ENCODE data around the gene RFLNA. TPM values are rescaled to one million over a fixed set of nuclear protein-coding genes. Genes with fewer than 3 reads are reported as not detected.

Gene RFLNA, protein sequence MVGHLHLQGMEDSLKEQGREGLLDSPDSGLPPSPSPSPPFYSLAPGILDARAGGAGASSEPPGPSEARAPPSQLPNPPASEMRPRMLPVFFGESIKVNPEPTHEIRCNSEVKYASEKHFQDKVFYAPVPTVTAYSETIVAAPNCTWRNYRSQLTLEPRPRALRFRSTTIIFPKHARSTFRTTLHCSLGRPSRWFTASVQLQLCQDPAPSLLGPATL
- not detected for total RNA-seq

DNA sequence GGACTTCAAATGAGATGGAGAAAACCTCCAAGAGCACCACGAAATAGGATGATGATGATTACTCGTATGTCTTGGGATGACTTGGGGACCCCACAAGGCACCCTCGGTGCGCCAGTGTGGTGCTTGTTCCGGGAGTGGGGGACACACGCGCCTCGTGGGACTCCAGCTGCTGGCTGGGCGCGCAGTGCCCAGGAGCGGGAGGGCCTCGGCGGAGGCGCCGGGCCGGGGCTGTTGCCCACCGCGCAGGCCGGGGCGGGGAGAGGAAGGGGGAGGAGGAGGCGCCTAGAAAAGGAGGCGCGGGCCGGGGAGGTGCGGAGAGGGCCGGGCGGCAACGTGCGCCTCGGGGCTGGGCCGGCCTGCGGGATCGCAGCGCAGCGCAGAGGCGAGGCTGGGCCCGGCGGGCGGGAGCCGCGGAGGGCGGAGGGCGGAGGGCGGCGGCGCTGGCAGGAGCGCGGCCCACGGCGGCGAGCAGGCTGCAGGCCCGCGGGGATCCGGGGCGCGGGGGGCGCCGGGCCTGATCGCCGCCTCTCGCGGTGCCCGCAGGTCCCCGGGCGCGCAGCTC is at the start of gene RFLNA:
Gene RFLNA, plus strand, starts transcription at position 314 of the 562 bp plus-strand sequence. CDS start 337 bp downstream, outside the sequence.
- no peaks in the 10 kb centered on the region for H3K4me1 Mint-ChIP-seq
- DNase-seq: no peak
- no peaks in the 10 kb centered on the region for H3K9me3 Mint-ChIP-seq
- no peak within 1 kb of the TSS for H3K27ac Mint-ChIP-seq
- peaks cover 34% of the 10 kb centered on the region for H3K27me3 Mint-ChIP-seq
- ChIA-PET POLR2A (no interaction called here), CTCF (no interaction called here)
- no peak within 1 kb of the TSS for H3K4me3 Mint-ChIP-seq
- no peaks in the 10 kb centered on the region for H3K36me3 Mint-ChIP-seq (ENCODE audit: low read depth)

DNA sequence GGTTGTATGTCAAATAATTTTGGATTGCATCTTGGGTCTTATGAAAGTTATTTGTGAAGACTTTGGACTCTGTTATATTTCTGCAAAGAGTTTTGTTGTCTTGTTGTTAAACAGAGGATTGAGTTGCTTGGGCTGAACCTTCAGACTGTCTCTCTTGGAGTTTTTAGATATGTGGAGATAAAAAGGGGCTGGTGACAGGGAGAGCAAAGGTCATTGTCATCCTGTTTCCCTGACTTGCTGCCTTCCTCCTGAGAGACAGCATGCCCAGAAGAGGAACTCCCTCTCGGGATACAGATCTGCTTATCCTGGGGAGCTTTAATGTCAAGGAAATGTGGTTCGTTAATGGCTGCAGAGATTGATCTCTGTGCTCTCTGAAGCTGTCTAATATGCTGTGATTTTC is 47.6 kb upstream of the RFLNA start:
- no peaks in the 10 kb centered on the region for H3K9me3 Mint-ChIP-seq
- DNase-seq: no peak
- no peak overlapping the region for H3K4me3 Mint-ChIP-seq
- H3K4me1 Mint-ChIP-seq: no peaks in the 10 kb centered on the region
- no peaks in the 10 kb centered on the region for H3K36me3 Mint-ChIP-seq (ENCODE audit: low read depth)
- no peak overlapping the region for H3K27ac Mint-ChIP-seq
- peaks cover 4% of the 10 kb centered on the region for H3K27me3 Mint-ChIP-seq
- ChIA-PET POLR2A (no interaction called here), CTCF (no interaction called here)

DNA sequence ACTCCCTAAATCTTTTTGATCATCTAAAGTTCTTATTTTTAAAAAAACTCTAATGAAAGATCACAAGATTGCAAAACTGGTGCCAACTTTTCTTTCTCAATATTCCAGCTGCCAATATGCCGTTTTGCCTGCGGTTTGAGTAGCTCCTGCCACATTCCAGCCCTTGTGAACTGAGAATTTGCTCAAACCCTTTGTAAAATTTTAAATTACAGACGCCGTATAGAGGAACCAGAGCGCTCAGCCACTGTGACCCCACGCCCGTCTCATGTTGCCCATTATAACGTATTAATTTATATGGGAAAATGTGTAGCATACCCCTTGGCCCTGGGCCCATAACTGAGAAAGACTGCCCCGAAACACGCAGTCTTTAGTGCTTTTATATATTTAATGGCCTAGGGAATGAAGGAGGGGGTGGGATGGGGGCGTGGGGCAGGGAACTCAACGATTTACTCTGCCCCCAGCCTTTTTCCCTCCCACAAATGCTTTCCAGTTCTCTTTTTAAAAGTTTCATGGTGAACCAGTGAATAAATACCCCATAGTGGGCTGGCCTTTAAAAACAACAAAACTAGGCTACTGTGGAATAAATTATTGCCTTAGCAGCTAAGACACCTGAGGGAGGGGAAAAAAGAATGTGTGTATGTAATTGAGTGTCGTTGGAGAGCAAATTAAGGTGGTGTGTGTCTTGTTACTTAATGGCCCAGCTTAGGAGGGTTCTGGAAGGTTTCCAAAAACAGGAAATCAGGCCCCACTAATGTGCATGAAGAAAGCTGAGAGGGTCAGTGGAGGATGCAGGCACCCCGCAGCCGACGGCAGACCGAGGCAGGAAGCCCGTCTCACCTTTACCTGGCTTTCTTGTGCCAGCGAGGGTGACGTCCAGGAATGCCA is 45.7 kb upstream of the RFLNA start:
- Mint-ChIP-seq H3K4me3 (no peak overlapping the region), H3K27me3 (peaks cover 4% of the 10 kb centered on the region), H3K4me1 (no peaks in the 10 kb centered on the region), H3K27ac (no peak overlapping the region), H3K9me3 (no peaks in the 10 kb centered on the region), H3K36me3 (ENCODE audit: low read depth) (no peaks in the 10 kb centered on the region)
- DNase-seq: no peak
- ChIA-PET CTCF (interaction anchor here (0.9 kb wide), 1 partner anchor 26 kb away, joined by 3 read pairs; no protein-coding TSS in a partner anchor), POLR2A (no interaction called here)

DNA sequence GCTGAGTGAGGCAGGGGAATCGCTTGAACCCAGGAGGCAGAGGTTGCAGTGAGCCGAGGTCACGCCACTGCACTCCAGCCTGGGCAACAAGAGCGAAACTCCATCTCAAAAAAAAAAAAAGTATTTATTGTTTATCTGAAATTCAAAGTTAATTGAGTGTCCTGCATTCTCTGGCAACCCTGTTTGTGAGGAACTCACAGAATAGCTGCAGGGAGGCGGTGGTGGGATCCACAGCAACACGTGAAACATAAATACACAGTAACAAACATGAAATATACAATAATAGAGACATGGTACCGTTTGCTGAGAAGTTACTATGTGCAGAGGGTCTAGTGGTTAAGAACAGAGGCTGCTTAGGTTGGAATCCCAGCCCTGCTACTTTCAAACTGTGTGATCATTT is 43.7 kb upstream of the RFLNA start:
- Mint-ChIP-seq H3K4me3 (no peak overlapping the region), H3K36me3 (ENCODE audit: low read depth) (no peaks in the 10 kb centered on the region), H3K27ac (no peak overlapping the region)

DNA sequence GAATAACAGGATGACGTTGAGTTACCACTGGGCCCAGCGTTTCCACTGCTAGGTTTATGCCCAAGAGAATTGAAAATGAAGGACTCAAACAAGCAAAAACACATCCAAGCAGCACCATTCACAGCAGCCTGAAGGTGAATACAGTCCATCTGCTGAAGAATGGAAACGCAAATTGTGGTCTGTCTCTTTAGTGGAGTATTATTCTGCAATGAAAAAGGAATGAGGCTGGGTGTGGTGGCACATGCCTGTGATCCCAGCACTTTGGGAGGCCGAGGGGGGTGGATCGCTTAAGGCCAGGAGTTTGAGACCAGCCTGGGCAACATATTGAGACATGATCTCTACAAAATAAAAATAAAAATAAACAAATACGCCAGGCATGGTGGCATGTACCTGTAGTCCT is 41.9 kb upstream of the RFLNA start:
- peaks cover 5% of the 10 kb centered on the region for H3K27me3 Mint-ChIP-seq
- ChIA-PET POLR2A (no interaction called here), CTCF (no interaction called here)
- no peaks in the 10 kb centered on the region for H3K4me1 Mint-ChIP-seq
- H3K27ac Mint-ChIP-seq: no peak overlapping the region
- H3K9me3 Mint-ChIP-seq: no peaks in the 10 kb centered on the region
- DNase-seq: no peak
- no peaks in the 10 kb centered on the region for H3K36me3 Mint-ChIP-seq (ENCODE audit: low read depth)
- H3K4me3 Mint-ChIP-seq: no peak overlapping the region

More for the DNA sequence above, 43.7 kb upstream of the RFLNA start:
- Mint-ChIP-seq H3K4me1 (no peaks in the 10 kb centered on the region), H3K27me3 (peaks cover 5% of the 10 kb centered on the region), H3K9me3 (no peaks in the 10 kb centered on the region)
- DNase-seq: no peak
- ChIA-PET CTCF (interaction anchor here (0.6 kb wide), 1 partner anchor 138 kb away, joined by 3 read pairs; no protein-coding TSS in a partner anchor), POLR2A (no interaction called here)

DNA sequence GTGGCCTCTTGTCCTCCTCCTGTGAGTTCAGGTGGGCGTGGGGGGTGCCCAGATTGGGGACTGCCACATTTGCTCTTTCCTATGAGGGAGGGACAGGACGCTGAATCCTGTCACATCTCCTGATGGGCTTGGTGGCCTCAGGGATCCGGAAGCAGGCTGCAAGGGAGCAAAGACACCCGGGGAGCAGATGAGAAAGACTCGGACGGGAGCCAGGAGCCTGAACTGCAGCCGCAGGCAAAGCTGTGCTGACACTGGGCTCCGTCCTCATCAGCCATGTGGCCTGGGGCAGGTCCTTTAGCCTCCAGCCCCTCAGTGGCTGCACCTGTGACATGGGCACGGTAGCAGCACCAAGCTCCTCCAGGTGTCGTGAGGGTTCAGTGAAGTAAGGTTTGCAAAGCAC is 40.8 kb upstream of the RFLNA start:
- no peak overlapping the region for H3K27ac Mint-ChIP-seq
- peaks cover 14% of the 10 kb centered on the region for H3K27me3 Mint-ChIP-seq
- H3K4me3 Mint-ChIP-seq: no peak overlapping the region
- H3K9me3 Mint-ChIP-seq: no peaks in the 10 kb centered on the region
- DNase-seq: no peak
- H3K36me3 Mint-ChIP-seq (ENCODE audit: low read depth): no peaks in the 10 kb centered on the region
- ChIA-PET CTCF (no interaction called here), POLR2A (no interaction called here)
- H3K4me1 Mint-ChIP-seq: no peaks in the 10 kb centered on the region

DNA sequence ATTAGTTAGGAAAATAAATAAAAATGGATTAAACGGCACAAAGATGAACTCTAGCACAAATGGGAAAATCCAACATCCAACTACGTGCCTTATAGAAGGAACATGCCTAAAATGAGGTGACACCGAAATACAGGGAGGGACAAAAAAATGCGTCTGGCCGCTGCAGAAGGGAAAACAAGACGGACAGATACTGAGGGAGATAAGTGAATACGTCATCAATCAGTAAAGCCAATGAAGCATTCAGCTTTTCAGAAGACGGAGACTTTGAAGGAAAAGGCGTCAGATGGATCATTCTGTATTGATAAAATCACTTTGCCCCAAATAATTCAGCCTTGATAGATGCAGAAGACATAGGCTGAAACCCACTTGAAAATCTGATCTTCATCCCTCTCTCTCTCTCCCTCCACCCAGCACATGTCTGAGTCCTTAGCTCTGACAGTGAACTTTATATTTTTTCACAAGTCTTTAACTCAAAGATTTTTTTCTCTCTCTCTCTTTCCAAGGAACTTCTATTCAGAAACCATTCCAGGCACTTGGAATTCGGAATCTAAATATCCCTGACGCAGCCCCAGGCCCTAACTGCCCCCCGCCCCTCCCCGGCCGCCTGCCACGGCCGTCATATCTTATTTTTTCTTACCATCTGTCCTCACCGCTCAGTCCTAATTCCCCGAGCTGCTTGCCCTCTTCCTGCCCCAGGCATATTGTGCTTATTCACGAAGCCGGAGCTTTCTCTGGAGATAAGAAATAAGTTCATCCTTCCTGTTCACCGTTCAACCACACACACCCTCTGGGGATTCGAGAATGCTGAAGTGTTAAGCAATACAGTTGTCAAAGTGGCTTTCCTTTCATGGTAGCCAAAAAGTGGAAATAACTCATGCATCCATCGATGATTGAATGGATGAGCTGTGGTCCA is 35.5 kb upstream of the RFLNA start:
- no peaks in the 10 kb centered on the region for H3K36me3 Mint-ChIP-seq (ENCODE audit: low read depth)
- ChIA-PET POLR2A (no interaction called here), CTCF (interaction anchor here (1.3 kb wide), 1 partner anchor 20 kb away, joined by 3 read pairs; no protein-coding TSS in a partner anchor)
- H3K27me3 Mint-ChIP-seq: peaks cover 21% of the 10 kb centered on the region
- H3K27ac Mint-ChIP-seq: no peak overlapping the region
- no peak for DNase-seq
- H3K9me3 Mint-ChIP-seq: no peaks in the 10 kb centered on the region
- no peak overlapping the region for H3K4me3 Mint-ChIP-seq
- no peaks in the 10 kb centered on the region for H3K4me1 Mint-ChIP-seq

DNA sequence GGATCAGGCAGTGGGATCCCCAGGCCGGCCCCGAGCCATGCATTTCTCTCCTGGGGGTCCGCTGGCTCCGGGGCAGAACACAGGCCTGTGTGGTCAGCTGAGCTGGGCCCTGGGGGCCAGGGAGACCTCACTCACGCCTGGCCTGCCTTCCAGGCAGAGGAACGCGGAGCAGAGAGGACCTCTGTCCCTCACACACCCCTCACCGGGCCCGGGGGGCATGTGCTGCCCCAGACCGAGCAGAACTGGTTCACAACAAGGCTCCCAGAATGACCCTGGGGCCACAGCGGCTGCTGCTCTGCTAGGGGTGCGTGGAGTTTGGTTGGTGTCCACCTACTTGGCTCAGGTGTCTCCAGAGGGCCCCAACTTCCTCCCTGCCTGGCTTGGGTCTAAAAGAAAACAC is 33.0 kb upstream of the RFLNA start:
- Mint-ChIP-seq H3K4me1 (no peaks in the 10 kb centered on the region), H3K27me3 (peaks cover 19% of the 10 kb centered on the region), H3K36me3 (ENCODE audit: low read depth) (no peaks in the 10 kb centered on the region), H3K27ac (no peak overlapping the region), H3K4me3 (no peak overlapping the region), H3K9me3 (no peaks in the 10 kb centered on the region)
- DNase-seq: no peak
- POLR2A ChIA-PET: no interaction called here
- CTCF ChIA-PET: no interaction called here

DNA sequence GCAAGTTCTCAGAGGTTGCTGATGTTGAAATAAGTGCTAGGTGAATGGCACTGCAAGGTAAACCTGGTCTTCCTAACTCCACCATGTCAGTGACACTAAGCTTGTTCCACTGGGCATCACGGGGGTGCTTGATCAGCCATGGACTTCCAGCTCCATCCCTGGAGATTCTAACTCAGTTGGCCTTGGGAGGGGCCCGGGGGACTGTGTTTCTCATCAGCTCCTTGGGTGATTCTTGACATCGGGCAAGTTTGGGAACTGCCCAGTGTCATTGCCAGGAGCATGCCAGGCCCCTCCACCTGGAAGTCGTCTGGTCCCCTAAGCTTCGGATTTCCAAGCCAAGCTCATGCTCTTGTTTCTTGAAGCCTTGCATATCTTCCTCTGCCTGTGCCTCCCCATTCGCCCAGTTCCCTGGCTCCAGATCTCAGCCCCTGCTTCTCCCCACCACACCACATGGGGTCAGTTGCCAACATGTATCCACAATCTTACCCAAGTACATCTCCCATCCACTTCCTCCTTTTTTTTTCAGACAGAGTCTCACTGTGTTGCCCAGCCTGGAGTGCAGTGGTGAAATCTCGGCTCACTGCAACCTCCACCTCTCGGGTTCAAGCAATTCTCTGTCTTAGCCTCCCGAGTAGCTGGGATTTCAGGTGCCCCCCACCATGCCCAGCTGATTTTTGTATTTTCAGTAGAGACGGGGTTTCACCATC is 30.7 kb upstream of the RFLNA start:
- peaks cover 10% of the 10 kb centered on the region for H3K27me3 Mint-ChIP-seq
- no peak overlapping the region for H3K27ac Mint-ChIP-seq
- no peak overlapping the region for H3K4me3 Mint-ChIP-seq
- no peaks in the 10 kb centered on the region for H3K4me1 Mint-ChIP-seq
- no peak for DNase-seq
- H3K9me3 Mint-ChIP-seq: no peaks in the 10 kb centered on the region
- H3K36me3 Mint-ChIP-seq (ENCODE audit: low read depth): no peaks in the 10 kb centered on the region
- ChIA-PET CTCF (no interaction called here), POLR2A (no interaction called here)

DNA sequence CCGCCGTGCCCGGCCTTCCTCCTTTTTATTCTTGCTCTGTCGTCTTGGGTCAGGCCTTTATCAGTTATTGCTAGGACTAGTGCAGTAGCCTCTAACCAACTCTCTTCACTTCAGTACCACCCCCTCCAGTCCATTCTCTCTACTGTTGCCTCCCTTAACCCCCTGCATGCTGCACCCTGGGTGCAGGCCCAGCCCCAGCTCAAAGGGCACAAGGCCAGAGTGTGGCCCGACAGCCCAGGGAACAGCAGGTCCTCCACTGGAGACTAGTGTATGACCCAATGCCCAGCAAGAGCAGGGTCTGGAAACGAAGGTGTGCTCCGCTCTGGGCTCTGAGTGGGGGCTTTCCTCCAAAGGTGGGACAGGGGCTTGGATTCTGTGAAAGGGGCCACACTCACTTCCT is 30.0 kb upstream of the RFLNA start:
- peaks cover 5% of the 10 kb centered on the region for H3K27me3 Mint-ChIP-seq
- H3K36me3 Mint-ChIP-seq (ENCODE audit: low read depth): no peaks in the 10 kb centered on the region
- no peak for DNase-seq
- no peak overlapping the region for H3K27ac Mint-ChIP-seq
- ChIA-PET POLR2A (no interaction called here), CTCF (no interaction called here)
- no peaks in the 10 kb centered on the region for H3K4me1 Mint-ChIP-seq
- no peak overlapping the region for H3K4me3 Mint-ChIP-seq
- H3K9me3 Mint-ChIP-seq: no peaks in the 10 kb centered on the region

DNA sequence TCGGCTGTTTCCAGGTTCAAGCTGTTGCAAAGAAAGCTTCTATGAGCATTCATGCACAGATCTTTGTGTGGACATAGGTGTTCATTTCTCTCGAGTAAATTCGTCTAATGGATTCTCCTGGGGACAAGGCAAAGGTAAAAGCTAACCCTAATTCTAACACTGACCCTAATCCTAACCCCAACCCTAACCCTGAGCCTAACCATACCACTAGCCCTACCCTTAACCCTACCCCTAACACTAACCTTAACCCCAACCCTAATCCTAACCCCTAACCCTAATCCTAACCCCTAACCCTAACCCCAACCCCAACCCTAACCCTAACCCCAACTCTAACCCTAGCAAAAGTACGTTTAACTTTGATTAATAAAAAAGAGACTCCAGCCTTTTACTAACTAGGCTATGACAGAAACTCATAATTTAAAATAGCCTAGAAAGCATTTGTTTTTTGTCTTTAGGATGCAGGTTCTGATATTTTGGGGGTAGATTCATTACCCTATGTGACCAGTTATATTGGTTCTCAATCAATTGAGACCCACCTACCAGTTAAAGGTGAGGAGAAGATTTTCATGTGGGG is 27.6 kb upstream of the RFLNA start:
- H3K4me3 Mint-ChIP-seq: no peak overlapping the region
- H3K27ac Mint-ChIP-seq: no peak overlapping the region
- ChIA-PET POLR2A (no interaction called here), CTCF (no interaction called here)
- no peaks in the 10 kb centered on the region for H3K4me1 Mint-ChIP-seq
- no peaks in the 10 kb centered on the region for H3K9me3 Mint-ChIP-seq
- H3K36me3 Mint-ChIP-seq (ENCODE audit: low read depth): no peaks in the 10 kb centered on the region
- peaks cover 4% of the 10 kb centered on the region for H3K27me3 Mint-ChIP-seq
- DNase-seq: no peak

DNA sequence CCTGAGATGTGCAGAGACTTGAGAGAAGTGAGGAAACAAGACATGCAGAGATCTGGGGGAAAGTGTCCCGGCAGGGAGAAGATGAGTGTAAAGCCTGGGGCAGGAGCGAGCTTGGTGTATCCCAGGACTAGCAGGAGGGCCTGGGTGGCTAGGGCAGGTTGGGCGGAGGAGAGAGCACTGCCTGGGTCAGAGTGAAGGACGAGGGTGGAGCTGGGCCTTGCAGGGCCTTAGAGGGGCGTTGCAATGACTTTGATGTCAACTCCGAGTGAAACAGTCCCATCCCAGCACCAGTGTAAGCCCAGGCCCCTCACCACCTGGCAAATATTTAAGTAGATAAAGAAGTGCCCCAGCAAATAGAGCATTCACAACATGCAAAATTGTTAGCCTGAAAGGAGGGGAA is 24.2 kb upstream of the RFLNA start:
- no peak for DNase-seq
- Mint-ChIP-seq H3K4me3 (no peak overlapping the region), H3K36me3 (ENCODE audit: low read depth) (no peaks in the 10 kb centered on the region), H3K27me3 (peaks cover 4% of the 10 kb centered on the region), H3K9me3 (no peaks in the 10 kb centered on the region), H3K27ac (no peak overlapping the region), H3K4me1 (peaks cover 4% of the 10 kb centered on the region)
- ChIA-PET POLR2A (no interaction called here), CTCF (no interaction called here)

Measured in activated CD4-positive, alpha-beta T cell treated with anti-CD3 and anti-CD28 coated beads, Interleukin-2, amount 10 ng/mL, durations not matched to agents 7 days and 5 days (primary cell).